Activated effector memory CD4-positive, alpha-beta T cell treated with Interleukin-2 at 50 U/mL for 16 hours (primary cell): Measurements from ENCODE around the gene CORIN.
"Not testable (repeated sequence)": the region's sequence is repeated elsewhere in the genome, so short reads cannot be mapped to it uniquely, and the experiment has no call there.

Source experiments
- DNase-seq: peaks from one replicate; pipeline ENCODE4 v3.0.0-alpha.2; 2020

Gene CORIN

DNA sequence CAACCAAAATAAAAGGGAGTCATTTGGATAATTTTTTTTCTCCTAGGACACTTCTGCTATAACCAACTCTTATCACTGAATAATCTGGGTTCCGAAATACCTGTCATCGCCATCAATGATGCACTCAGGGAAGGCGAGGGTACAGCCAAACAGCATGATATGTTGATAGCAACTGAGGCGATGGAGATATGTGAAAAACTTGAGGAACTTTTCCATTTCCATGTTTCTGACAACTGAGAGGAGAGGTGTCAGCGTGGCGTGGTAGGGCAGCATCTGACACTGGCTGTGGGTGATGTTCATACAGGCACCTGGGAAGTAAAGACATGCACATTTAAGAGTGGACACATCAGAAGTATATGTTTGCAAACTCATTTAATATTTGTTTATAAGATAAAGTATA, 74.6 kb downstream of the CORIN start:
- DNase-seq = no peak

DNA sequence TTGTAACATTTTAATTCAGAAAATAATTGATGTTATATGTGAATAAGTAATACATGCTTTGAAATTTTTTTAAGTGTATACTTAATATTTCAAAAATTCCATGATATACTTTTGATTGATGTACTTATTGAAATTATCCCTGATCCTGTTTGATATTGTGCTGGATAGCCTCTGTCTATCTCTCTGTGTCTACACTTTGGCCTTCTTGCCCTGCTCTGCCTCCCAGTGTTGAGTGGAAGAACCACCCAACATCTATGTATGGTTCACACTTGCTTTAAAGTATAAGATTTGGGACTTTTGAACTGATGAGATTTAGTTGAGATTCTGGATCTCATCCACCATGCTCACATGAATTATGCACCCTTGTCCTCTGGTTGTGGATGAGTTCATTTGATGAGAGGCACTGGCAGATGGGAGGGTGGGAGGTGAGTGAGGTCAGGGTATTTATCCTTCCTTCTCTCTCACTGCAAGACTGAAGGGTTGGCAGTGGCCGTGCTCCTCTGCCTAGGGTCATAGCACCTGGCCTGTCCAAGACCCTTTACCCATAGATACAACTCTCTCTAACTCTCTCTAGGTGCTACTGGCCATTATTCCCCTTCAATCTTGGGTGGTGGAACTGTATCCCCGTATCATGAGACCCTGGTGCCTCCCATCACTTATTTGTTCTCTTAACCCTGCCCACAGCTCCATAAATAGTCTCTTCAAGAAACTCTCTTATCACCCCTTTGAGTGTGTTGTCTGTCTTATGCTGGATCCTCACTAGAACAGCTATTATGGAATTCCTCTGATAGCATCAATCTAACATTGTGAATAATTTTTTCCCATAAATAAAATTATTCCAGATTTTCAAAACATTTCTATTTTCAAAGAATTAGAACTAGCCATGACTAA, 75.2 kb downstream of the CORIN start:
- no peak for DNase-seq

DNA sequence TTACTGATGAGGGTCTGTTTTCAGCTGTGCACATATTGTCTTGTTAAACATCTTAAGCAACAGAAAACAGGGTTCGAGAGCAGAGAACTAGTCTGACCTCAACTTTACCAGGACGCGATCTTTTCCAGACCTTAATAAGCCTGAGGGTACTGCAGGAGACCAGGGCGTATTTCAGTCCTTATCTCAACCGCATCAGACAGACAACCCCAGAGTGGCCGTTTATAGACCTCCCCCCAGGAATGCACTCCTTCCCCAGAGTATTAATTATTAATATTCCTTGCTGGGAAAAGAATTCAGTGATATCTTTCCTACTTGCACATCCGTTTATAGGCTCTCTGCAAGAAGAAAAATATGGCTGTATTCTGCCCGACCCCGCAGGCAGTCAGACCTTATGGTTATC, 84.6 kb downstream of the CORIN start:
- not testable (repeated sequence) for DNase-seq

DNA sequence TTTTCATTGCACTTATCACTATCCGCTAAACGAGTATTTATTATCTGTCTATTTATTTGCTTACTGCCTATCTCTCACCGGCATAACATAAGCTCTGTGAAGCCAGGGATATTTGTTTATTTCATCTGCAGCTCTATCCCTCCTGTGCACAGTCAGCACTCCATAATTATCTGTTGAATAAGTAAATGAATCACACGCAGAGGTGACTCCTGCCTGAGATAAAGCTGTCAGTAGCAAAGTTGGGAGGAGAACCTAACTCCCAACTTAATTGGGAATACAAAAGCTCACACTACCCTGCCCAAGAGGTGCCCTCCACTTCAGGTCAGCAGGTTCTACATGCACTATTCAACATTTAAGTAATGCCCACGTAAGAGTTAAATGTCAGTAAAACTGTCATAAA, 85.7 kb downstream of the CORIN start:
- no peak for DNase-seq

DNA sequence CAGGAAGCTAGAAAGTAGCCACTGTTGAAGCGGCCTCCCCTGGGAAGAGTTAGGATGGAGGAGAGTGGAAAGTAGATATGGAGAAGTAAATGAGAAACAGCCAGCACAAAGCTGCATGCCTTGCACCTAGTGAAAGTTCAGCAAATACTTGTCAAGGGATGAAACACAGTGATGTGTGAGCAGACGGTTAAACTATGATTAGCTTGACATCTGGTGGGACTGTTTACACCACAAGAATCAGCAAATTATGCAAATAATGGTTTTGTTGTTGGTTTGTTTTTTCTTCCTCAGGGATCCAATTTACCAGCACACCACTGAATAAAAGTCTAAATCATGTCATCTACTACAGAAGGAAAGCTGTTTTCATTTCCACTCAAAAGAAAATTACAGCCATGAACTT, 87.1 kb downstream of the CORIN start:
- DNase-seq = no peak

DNA sequence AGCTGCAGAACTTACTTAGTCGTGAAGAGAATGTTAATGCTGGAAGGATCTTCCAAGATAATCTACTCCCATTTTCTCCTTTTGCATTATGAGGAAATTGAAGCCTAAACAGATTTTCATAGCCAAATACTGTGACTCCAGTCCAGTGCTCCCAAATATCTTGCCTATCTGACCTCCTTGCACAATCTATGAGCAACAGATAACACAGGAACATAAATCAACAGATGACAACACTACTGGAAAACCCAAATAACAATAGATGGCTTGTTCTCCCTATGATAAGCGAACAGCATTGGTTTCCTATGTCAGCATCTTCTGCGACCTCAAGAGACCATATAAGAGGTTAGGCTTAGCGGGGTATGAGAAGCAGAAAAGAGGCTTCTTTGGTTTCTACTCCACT, 88.0 kb downstream of the CORIN start:
- no peak for DNase-seq

DNA sequence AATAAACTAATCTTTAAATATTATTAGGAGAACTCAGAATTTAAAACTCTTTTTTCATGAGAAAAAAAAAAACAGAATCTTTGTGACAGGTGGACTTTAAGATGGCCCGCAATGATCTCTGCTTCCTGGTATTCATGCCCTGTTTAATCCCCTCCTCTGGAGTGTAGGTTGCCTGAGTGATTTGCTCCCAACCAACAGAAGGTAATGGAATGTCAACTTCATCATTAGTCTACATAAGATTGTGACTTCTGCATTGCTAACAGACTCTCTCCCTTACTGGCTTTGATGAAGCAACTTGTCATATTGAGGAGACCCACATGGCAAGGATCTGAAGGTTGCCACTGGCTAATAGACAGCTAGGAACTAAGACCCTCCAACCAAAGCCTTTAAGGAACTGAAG, 88.8 kb downstream of the CORIN start:
- no peak for DNase-seq

DNA sequence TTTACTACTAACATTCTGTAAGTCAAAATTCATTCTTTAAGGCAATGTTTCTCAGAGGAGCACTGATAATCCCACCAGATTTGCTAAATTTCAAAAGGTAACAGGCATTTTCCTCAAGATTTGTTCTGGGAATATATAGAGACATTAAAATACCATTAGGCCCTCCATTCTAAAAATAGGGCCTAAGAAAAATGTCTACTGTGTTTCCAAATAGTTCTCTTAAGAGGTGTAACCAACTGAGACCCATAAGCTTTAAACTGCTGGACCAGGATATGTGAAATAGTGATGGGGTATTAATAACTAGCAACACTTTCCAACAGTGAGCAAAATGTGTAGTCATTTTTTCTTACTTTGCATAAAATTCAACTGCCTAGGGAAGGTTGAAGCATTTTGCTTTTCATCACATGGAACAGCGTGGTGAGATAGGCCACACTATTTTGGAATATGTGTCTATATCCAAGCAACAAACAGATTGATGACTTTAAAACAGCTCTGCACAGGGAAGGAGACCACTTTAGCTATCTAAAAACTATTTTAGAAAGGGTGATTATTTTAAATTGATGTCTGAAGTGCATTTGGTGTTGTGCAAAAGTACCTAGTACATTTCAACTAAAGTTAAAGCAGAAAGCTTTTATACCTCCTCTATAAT, 89.9 kb downstream of the CORIN start:
- DNase-seq = no peak

DNA sequence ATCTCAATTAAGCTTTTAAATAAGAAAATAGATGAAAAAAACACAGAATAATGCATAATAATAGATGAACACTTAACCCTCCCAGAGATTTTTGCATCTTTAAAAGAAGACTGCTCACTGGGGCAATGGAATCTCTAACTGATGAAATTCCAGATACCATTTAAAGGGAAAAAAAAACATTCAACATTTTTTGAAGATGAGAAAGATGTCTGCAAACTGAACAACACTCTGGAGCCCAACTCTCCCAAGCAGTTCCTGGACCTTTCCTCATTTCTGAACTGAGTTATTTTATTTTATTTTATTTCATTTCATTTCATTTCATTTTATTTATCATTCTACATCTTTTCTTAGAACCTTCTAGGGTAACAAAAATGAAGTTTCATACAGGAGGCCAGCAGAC, 90.7 kb downstream of the CORIN start:
- no peak for DNase-seq

DNA sequence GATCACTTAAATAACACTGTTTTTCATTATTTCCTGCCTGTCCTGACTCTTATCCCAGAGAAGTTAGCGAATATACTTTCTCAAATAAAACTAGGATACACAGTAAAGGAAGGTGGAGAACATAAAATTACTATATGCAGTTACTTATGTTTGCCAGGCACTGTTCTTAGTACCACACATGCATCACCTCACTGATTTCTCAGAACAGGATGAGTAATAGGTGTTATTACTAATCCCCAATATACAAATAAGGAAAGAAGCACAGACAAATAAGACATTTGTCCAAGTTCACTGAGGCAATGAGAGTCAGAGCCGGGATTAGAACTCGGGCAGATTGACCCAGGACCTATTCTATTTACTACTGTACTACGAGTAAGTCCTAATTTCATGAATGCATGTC, 91.7 kb downstream of the CORIN start:
- DNase-seq = no peak

DNA sequence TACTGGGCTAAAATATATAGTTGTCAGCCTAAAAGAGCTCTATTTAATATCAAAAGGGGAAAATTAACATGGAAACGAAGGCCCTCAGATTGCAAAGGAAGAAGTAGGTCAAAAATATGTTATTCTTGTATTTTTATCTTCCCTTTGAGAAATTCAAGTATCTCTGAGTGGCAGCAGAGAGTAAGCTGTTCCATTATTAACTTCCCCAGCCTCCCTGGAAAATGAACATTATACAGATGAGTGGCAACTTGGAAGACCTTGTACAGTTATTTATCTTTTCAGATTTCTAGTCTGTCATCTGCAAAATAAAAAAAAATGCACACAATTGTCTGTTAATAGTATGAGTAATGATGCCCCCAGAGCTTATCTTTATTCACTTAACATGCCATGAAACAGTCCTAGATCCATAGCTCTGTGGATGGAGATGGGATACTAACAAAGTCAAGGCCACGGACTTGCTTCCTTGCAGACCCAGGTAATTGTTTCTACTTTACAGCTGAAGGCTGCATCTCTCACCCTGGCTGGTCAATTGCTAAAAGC, 93.0 kb downstream of the CORIN start:
- no peak for DNase-seq

DNA sequence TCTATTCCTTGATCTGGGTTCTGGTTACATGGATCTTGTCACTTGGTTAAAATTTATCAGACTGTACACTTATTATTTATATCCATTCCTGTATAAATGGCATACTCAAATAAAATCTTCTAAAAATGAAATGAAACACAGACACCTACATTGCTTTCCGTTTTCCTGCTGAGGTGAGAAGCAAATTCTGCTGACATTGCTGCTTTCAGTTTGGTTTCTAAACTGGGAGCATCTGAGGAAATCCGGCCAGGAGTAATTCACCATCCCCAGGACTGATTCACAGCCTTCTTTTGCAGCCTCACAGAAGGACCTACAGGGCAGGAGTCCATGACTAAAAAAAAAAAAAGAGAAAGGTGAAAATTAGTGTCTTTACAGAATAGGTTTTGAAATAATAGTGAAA, 93.6 kb downstream of the CORIN start:
- no peak for DNase-seq

DNA sequence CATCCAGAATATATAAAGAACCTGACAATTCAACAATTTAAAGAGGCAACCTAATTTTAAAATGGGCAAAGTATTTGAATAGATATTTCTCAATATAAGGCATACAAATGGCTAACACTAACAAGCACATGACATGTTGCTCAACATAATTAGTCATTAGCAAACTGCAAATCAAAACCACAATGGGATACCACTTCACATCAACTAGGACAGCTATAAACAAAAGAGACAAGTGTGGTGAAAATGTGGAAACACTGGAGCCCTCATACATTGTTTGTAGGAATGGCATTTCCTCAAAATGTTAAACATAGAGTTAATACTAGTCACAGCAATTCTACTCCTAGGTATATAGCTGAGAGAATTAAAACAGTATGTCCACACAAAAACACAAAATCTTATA, 96.7 kb downstream of the CORIN start:
- DNase-seq = no peak

DNA sequence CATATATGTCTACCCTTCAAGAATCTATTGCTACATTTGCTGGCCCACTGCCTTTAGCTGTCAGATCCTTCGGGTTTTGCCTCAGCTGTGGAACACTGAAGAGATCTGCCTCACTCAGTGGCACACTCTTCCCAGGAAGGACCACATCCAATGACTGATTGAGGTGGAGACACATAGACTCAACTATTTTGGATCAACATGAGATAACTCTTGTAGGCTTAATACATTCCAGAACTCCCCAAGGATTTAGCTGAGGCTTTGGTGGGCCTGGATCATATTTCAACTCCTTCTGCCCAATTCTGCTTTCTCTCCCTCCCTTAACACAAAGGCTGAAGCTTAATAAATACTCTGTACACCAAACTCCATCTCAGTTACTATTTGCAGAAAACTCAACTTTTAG, 100.5 kb downstream of the CORIN start:
- DNase-seq = no peak

DNA sequence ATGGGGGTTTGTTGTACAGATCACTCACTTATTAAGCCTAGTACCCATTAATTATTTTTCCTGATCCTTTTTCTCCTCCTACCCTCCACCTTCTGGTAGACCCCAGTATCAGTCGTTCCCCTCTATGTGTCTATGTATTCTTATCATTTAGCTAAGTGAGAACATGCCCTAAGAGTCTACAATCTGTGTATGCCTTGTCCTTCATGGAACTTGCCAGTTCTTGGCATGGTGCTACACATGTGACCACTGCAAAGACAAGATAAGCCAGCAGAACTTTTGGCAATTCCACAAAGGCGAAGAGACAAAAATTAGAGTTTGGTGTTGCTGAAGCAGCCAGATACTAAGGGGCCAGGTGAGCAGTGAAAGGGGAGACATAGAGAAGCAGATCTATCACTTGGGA, 101.3 kb downstream of the CORIN start:
- DNase-seq = no peak

DNA sequence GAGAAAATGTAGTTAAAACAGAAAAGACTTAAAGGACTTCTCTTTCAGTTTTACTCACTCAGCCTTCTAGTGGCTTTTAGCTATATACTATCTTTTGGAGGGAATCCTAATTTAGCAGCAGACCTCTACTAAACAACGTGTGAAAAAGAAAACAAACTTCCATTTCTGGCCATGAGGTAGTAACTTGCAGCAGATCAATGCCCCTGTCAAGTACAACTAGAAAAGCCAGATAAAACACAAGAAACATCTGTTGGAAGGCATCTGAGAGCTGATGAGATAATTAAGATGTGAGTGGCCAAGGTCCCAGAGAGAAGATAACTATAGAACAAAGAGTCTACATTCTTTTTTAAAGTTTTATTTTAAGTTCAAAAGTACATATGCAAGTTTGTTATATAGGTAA, 101.7 kb downstream of the CORIN start:
- DNase-seq = no peak

DNA sequence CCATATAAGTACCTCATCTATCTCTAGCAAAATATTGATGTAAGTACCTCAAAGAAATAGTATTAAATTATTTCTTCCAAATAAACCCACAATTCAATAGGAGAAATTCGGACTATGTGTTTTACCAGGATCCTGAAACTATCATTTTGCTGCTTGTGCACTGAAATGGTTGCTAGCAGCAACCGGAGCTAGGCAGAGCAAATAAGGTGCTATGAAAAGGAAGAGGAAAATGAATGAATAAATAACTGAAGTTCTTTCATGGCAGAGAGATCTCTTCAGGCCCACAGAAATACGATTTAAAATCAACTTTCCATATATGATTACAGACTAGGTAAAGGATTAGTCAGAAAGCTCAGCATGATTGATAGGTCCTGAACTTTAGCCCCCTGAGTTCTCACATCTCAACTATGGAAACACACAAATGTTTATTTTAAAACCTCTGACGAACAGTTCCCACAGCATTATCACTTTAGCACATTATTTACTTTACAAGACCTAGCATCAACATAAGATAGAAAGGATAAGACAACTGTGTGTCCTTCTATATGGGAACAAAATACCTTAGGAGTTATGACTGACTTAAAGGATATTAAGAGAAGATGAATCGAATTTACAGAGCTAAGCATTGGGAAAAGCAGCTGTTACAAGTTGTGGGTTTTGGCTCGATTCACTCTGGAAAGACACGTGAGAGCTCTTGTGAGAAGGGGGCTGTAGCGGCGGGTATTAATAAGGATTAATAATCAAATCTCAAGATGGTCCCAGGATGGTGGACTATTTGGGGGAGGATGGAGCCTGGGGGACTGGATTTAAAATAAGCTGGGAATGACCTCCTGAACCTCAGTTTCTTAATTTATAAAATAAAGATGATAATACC, 104.3 kb downstream of the CORIN start:
- no peak for DNase-seq

DNA sequence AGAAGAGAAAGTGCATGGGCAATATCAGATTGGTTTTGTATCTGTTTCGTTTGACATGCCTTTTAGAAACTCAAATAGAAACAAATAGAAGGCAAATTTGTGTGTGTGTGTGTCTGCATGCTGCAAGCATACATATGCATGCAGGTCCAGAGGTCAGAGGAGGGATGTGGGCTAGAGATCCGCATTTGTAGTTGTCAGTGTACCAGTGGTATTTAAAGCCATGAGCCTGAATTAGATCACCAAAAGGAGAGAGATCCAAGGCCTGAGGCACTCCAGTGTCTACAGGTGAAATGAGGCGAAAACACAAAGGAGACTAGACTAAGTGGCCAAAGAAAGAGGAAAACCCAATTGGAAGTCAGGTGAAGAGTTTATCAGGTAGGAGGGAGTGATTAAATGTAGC, 106.7 kb downstream of the CORIN start:
- DNase-seq = no peak

DNA sequence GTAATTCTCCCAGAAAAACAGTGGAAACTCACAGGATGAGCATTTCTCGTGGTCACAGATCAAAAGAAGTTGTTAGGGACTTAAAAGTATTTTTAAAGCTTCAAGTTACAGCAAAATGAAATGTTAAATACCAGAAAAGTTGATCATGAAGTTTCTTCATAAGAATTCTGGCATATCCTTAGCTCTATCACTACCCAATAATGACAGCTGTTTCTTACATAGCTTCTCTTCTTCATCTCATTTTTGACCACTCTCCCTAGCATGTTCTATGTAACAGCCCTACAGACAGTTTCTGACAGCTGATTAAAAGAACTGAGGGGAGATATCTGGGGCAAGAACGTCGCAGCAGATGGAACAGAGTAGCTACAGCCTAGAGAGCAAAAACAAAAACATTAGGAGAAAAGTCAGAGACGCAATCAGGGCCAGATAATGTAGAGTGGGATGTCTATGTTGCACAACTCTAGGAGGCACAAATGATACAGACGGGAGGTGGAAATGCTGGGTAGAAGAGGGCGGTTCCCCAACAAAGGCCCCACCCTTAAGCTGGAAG, 108.7 kb downstream of the CORIN start:
- DNase-seq = no peak

DNA sequence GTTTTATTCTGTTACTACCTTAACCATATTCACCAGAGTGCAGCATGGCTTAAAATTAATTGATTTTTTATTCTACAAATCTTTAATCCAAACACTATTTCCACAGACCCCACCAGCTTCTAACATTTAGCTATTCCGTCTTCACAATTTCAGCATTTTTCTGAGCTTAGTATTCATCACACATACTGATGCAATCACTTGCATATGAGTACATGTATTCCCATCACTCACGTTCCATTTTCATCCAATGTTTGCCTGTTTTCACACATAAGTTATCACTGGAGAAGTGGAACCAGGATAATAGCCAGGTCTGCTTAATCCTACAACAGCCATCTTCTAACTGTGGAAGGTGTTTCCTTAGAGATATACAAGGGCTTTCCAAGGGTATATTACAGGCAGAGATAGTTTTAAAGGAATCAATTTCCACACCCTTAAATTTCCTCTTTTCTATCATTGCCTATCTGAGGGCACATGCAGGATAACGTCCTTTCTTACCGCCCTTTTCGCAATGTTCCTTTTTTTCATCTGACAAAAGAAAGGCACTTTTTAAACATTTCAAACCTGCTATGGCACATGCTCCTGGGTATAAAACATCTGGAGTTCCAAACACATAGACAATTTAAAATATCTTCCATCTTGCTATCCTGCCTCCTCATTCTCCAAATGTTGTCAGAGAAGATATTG, 115.8 kb downstream of the CORIN start:
- DNase-seq = no peak

DNA sequence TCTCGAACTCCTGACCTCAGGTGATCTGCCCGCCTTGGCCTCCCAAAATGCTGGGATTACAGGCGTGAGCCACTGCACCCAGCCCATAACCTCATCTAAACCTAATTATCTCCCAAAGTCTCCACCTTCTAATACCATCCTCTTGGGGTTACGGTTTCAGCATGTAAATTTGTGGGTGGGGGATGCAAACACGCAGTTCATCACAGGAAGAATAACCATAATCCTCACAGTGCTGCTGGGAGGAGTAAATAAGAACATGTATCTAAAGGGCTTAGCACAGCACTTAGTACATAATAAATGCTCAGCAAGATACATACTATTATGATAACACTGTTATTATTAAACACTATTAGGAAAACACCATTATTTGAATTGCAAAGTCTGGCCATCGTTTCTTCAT, 116.4 kb downstream of the CORIN start:
- DNase-seq = no peak

DNA sequence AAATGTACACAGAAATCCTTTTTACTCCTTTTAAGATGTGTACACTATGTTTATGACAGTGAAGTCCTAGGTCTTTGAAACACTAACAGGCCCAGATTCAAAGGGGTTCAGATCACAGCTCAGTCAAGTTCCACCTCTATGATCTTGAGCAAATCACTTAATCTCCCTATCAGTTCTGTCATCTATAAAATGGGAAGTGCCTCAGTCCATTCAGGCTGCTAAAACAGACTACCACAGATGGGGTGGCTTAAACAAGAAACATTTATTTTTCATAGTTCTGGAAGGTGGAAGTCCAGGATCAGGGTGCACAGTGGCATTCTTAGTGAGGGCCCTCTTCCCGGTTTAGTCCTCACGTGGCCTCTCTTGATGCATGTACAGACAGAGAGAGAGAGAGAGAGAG, 117.1 kb downstream of the CORIN start:
- no peak for DNase-seq

DNA sequence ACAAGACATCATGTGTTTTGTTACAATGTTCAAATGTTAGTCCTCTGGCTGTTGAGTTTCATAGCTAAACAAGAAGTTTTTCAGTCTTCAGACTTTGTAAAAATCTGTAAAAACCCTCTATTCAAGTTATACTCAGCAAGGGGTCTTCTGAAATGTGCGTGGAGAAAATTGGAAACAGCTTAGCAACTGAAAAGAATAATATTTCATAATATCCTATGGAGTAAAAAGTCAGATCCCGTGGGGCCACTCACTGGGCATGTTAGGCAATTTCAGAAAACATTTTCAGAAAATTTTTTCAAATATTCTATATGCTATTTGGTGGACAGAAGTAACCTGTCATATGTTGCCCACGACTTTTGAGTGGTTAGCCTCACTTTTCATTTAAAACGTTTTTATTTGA, 118.3 kb downstream of the CORIN start:
- DNase-seq = no peak
